ENCODE measurements around the gene VSX2.

The VSX2 gene

GRCh38 chr14:74238974-74239847 is at the start of gene VSX2:
VSX2 (plus strand) TSS chr14:74239449; CDS start chr14:74239562, 113 bp downstream.
- DNase-seq (ENCODE audit: low spot score), result no peak

- DNase-seq (ENCODE audit: low spot score), result no peak
Observed at GRCh38 chr14:74190927-74191575, 48.2 kb upstream of the VSX2 start.

GRCh38 chr14:74194506-74195274 is 44.6 kb upstream of the VSX2 start:
- no peak for DNase-seq (ENCODE audit: low spot score)

GRCh38 chr14:74195623-74196022 is 43.6 kb upstream of the VSX2 start:
- no peak for DNase-seq (ENCODE audit: low spot score)

GRCh38 chr14:74198441-74199234 is 40.6 kb upstream of the VSX2 start:
- DNase-seq (ENCODE audit: low spot score), result no peak

GRCh38 chr14:74202113-74202512 is 37.1 kb upstream of the VSX2 start:
- no peak for DNase-seq (ENCODE audit: low spot score)

- no peak for DNase-seq (ENCODE audit: low spot score)
Observed at GRCh38 chr14:74203639-74204038, 35.6 kb upstream of the VSX2 start.

- DNase-seq (ENCODE audit: low spot score), result no peak
Observed at GRCh38 chr14:74204491-74204890, 34.8 kb upstream of the VSX2 start.

- no peak for DNase-seq (ENCODE audit: low spot score)
Observed at GRCh38 chr14:74205882-74206281, 33.4 kb upstream of the VSX2 start.

- DNase-seq (ENCODE audit: low spot score), result no peak
Observed at GRCh38 chr14:74207943-74208342, 31.3 kb upstream of the VSX2 start.

- no peak for DNase-seq (ENCODE audit: low spot score)
Observed at GRCh38 chr14:74208642-74209041, 30.6 kb upstream of the VSX2 start.

- no peak for DNase-seq (ENCODE audit: low spot score)
Observed at GRCh38 chr14:74211945-74212580, 27.2 kb upstream of the VSX2 start.

GRCh38 chr14:74213907-74214803 is 25.1 kb upstream of the VSX2 start:
- DNase-seq (ENCODE audit: low spot score), result no peak

- no peak for DNase-seq (ENCODE audit: low spot score)
Observed at GRCh38 chr14:74216671-74217070, 22.6 kb upstream of the VSX2 start.

- DNase-seq (ENCODE audit: low spot score), result peak; percentile 90
Observed at GRCh38 chr14:74217672-74218448, 21.4 kb upstream of the VSX2 start.

- no peak for DNase-seq (ENCODE audit: low spot score)
Observed at GRCh38 chr14:74218462-74218861, 20.8 kb upstream of the VSX2 start.

- DNase-seq (ENCODE audit: low spot score), result no peak
Observed at GRCh38 chr14:74219277-74220205, 19.7 kb upstream of the VSX2 start.

GRCh38 chr14:74220991-74221390 is 18.3 kb upstream of the VSX2 start:
- no peak for DNase-seq (ENCODE audit: low spot score)
